ENCODE measurements around the gene DGKB. TPM values are rescaled to one million over a fixed set of nuclear protein-coding genes. Genes with fewer than 3 reads are reported as not detected.
A peak's percentile ranks its signal among the peaks of the same experiment; 100 is the strongest.

Gene DGKB
- total RNA-seq, 1 experiment from 2014 or later = not detected

DNA sequence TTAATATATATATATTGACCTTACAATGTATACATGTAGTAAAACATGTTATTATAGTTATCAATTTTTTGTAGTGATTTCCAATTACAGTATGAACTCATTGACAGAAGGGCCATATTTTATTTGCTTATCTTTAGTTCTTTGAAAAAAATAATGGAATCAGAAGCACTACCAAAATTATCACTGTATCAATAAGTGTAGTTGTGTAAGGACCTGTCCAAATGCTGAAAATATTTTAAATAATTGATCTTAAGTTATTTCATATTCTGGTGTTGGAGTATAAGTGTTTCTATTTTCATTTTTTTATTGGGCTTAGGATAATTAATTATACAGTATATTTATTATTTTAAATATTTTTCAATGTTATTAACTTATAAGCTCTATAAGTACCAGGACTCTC, 8.5 kb upstream of the DGKB start:
- no peaks in the 10 kb centered on the region for H3K36me3 ChIP-seq (ENCODE audit: control insufficient read depth, insufficient read depth, low read length)
- H3K4me3 ChIP-seq (ENCODE audit: low read depth in 2 of 2, low read length in 2 of 2) = no peak overlapping the region
- ATAC-seq (no peak), DNase-seq (ENCODE audit: low read depth, low spot score) (no peak)
- in situ Hi-C loops (cut with HindIII; ENCODE audit: low pct_unique_long_range_greater_than_20kb, low sequenced_read_pairs) = no loop called here
- no peak for TF ChIP-seq SIN3A (IDR thresholded peaks at IDR 0.05; ENCODE audit: borderline replicate concordance, insufficient read depth, low read depth, low read length)
- TF ChIP-seq, protein P1, sequence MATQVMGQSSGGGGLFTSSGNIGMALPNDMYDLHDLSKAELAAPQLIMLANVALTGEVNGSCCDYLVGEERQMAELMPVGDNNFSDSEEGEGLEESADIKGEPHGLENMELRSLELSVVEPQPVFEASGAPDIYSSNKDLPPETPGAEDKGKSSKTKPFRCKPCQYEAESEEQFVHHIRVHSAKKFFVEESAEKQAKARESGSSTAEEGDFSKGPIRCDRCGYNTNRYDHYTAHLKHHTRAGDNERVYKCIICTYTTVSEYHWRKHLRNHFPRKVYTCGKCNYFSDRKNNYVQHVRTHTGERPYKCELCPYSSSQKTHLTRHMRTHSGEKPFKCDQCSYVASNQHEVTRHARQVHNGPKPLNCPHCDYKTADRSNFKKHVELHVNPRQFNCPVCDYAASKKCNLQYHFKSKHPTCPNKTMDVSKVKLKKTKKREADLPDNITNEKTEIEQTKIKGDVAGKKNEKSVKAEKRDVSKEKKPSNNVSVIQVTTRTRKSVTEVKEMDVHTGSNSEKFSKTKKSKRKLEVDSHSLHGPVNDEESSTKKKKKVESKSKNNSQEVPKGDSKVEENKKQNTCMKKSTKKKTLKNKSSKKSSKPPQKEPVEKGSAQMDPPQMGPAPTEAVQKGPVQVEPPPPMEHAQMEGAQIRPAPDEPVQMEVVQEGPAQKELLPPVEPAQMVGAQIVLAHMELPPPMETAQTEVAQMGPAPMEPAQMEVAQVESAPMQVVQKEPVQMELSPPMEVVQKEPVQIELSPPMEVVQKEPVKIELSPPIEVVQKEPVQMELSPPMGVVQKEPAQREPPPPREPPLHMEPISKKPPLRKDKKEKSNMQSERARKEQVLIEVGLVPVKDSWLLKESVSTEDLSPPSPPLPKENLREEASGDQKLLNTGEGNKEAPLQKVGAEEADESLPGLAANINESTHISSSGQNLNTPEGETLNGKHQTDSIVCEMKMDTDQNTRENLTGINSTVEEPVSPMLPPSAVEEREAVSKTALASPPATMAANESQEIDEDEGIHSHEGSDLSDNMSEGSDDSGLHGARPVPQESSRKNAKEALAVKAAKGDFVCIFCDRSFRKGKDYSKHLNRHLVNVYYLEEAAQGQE (IDR thresholded peaks at IDR 0.05; ENCODE audit: insufficient read depth in 1 of 2, low read depth in 2 of 2, low read length in 1 of 2) = peak in 1 of 2 experiments; percentile 56; a peak in 2 of 4 replicates
- no TSS peak for BruUV-seq (replicated peaks)
- POLR2A ChIA-PET = no interaction called here
- intact Hi-C loops (cut with micrococcal nuclease; ENCODE audit: unreplicated experiment) = no loop called here
- no peaks in the 10 kb centered on the region for H3K27me3 ChIP-seq (ENCODE audit: control insufficient read depth, insufficient read depth, low read length)
- H3K4me1 ChIP-seq (ENCODE audit: control insufficient read depth, insufficient read depth, low read length) = no peaks in the 10 kb centered on the region
- H3K9me3 ChIP-seq (ENCODE audit: control insufficient read depth, insufficient read depth, low read depth, low read length) = no peaks in the 10 kb centered on the region
- H3K27ac ChIP-seq (ENCODE audit: low read length) = no peak overlapping the region
- CTCF ChIA-PET = no interaction called here

DNA sequence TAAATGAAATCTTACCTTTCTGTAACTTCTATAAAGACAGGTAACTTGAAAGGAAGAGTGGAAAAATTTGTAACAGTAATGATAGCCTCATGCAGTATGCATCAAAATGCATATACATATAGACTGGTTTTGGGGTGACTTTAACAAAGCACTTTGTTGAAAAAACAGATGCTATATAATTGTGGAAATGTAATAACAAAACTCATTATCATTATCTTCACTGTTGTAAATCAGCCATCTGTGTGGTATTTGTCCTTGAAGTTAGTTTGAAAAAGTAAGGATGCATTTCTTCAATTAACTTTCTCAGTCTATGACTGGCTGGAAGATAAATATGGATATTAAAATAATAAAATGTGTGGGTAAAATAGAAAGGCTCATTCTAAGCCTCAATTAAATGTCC, 6.1 kb upstream of the DGKB start:
- Histone ChIP-seq H3K4me3 (ENCODE audit: low read depth in 2 of 2, low read length in 2 of 2) (no peak overlapping the region), H3K9me3 (ENCODE audit: control insufficient read depth, insufficient read depth, low read depth, low read length) (no peaks in the 10 kb centered on the region; the same call in 1 of the 2 replicates), H3K27ac (ENCODE audit: low read length) (no peak overlapping the region), H3K4me1 (ENCODE audit: control insufficient read depth, insufficient read depth, low read length) (no peaks in the 10 kb centered on the region), H3K36me3 (ENCODE audit: control insufficient read depth, insufficient read depth, low read length) (no peaks in the 10 kb centered on the region), H3K27me3 (ENCODE audit: control insufficient read depth, insufficient read depth, low read length) (no peaks in the 10 kb centered on the region)
- POLR2A ChIA-PET = no interaction called here
- CTCF ChIA-PET = no interaction called here
- DNase-seq (ENCODE audit: low read depth, low spot score) (no peak), ATAC-seq (no peak)
- intact Hi-C loops (cut with micrococcal nuclease; ENCODE audit: unreplicated experiment) (no loop called here), in situ Hi-C loops (cut with HindIII; ENCODE audit: low pct_unique_long_range_greater_than_20kb, low sequenced_read_pairs) (no loop called here)
- no TSS peak for BruUV-seq (replicated peaks)
- TF ChIP-seq, protein P1 (IDR thresholded peaks at IDR 0.05; ENCODE audit: insufficient read depth in 1 of 2, low read depth in 2 of 2, low read length in 1 of 2) = no peak
- TF ChIP-seq POLR2AphosphoS5 (IDR thresholded peaks at IDR 0.05; ENCODE audit: low read depth, low read length) (no peak), SIN3A (IDR thresholded peaks at IDR 0.05; ENCODE audit: borderline replicate concordance, insufficient read depth, low read depth, low read length) (no peak), TCF7L2 (IDR thresholded peaks at IDR 0.05; ENCODE audit: low read depth, low read length) (no peak)
- TF ChIP-seq, protein P2, sequence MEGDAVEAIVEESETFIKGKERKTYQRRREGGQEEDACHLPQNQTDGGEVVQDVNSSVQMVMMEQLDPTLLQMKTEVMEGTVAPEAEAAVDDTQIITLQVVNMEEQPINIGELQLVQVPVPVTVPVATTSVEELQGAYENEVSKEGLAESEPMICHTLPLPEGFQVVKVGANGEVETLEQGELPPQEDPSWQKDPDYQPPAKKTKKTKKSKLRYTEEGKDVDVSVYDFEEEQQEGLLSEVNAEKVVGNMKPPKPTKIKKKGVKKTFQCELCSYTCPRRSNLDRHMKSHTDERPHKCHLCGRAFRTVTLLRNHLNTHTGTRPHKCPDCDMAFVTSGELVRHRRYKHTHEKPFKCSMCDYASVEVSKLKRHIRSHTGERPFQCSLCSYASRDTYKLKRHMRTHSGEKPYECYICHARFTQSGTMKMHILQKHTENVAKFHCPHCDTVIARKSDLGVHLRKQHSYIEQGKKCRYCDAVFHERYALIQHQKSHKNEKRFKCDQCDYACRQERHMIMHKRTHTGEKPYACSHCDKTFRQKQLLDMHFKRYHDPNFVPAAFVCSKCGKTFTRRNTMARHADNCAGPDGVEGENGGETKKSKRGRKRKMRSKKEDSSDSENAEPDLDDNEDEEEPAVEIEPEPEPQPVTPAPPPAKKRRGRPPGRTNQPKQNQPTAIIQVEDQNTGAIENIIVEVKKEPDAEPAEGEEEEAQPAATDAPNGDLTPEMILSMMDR (IDR thresholded peaks at IDR 0.05) = no peak
